H9 (cell line): Measurements from ENCODE around the gene BRSK2. TPM values are rescaled to one million over a fixed set of nuclear protein-coding genes. Genes with fewer than 3 reads are reported as not detected.

Experiments used
- DNase-seq: peaks from one replicate; pipeline ENCODE4 v3.0.0-alpha.2; 2017
- H2AFZ ChIP-seq: one replicate; pipeline ENCODE4 v1.6.1; 2013; ENCODE audit warnings: mild to moderate bottlenecking, low read length, control low read depth, moderate library complexity
- H2AK5ac ChIP-seq: 2 replicates; pipeline ENCODE4 v1.6.1; 2013; ENCODE audit warnings: low read length, control low read depth, mixed read lengths; ENCODE audit not compliant: insufficient read length
- H2BK120ac ChIP-seq: one replicate; pipeline ENCODE4 v1.6.1; 2013; ENCODE audit warnings: low read depth, mild to moderate bottlenecking, low read length, control low read depth, inconsistent platforms; ENCODE audit not compliant: poor library complexity, severe bottlenecking
- H2BK12ac ChIP-seq: 2 replicates; pipeline ENCODE4 v1.6.1; 2013; ENCODE audit warnings: low read length, control low read depth, mixed read lengths, low read depth; ENCODE audit not compliant: insufficient read length
- H2BK15ac ChIP-seq: 2 replicates; pipeline ENCODE4 v1.6.1; 2013; ENCODE audit warnings: low read depth, low read length, control low read depth
- H2BK20ac ChIP-seq: one replicate; pipeline ENCODE4 v1.6.1; 2013; ENCODE audit warnings: low read depth, mild to moderate bottlenecking, low read length, control low read depth, inconsistent platforms; ENCODE audit not compliant: poor library complexity, severe bottlenecking
- H2BK5ac ChIP-seq: 2 replicates; pipeline ENCODE4 v1.6.1; 2013; ENCODE audit warnings: low read length, control low read depth, mixed read lengths; ENCODE audit not compliant: insufficient read length
- H3K14ac ChIP-seq: 2 replicates; pipeline ENCODE4 v1.6.1; 2013; ENCODE audit warnings: low read length, control low read depth; ENCODE audit not compliant: insufficient read depth
- H3K18ac ChIP-seq: 2 replicates; pipeline ENCODE4 v1.6.1; 2013; ENCODE audit warnings: low read depth, mild to moderate bottlenecking, mixed read lengths, low read length, control low read depth; ENCODE audit not compliant: insufficient read length
- H3K23ac ChIP-seq: 2 replicates; pipeline ENCODE4 v1.6.1; 2013; ENCODE audit warnings: low read length, control low read depth, mixed read lengths, low read depth; ENCODE audit not compliant: insufficient read length
- H3K23me2 ChIP-seq: 2 replicates; pipeline ENCODE4 v1.6.1; 2013; ENCODE audit warnings: low read depth, mild to moderate bottlenecking, mixed read lengths, low read length, control low read depth; ENCODE audit not compliant: insufficient read length, poor library complexity, severe bottlenecking
- H3K27ac ChIP-seq: 2 replicates; pipeline ENCODE4 v1.5.1; 2013; ENCODE audit warnings: low read length, control low read depth, mixed read lengths, low read depth; ENCODE audit not compliant: insufficient read length
- H3K27me3 ChIP-seq: 2 replicates; pipeline ENCODE4 v1.6.1; 2013; ENCODE audit warnings: low read length, control low read depth, inconsistent platforms; ENCODE audit not compliant: insufficient read depth
- H3K4ac ChIP-seq: 2 replicates; pipeline ENCODE4 v1.6.1; 2013; ENCODE audit warnings: low read depth, mild to moderate bottlenecking, control low read depth, inconsistent platforms, low read length, moderate library complexity
- H3K4me1 ChIP-seq: 2 replicates; pipeline ENCODE4 v1.6.1; 2013; ENCODE audit warnings: low read length, control low read depth, inconsistent platforms; ENCODE audit not compliant: insufficient read depth
- H3K4me2 ChIP-seq: 2 replicates; pipeline ENCODE4 v1.6.1; 2013; ENCODE audit warnings: low read length, control low read depth, mixed read lengths; ENCODE audit not compliant: insufficient read length, insufficient read depth
- H3K56ac ChIP-seq: 2 replicates; pipeline ENCODE4 v1.6.1; 2013; ENCODE audit warnings: low read depth, mild to moderate bottlenecking, mixed read lengths, low read length, control low read depth; ENCODE audit not compliant: insufficient read length
- H3K79me1 ChIP-seq: 2 replicates; pipeline ENCODE4 v1.6.1; 2013; ENCODE audit warnings: low read depth, mild to moderate bottlenecking, moderate library complexity, low read length, control low read depth, inconsistent platforms; ENCODE audit not compliant: insufficient read depth, poor library complexity, severe bottlenecking
- H3K79me2 ChIP-seq: 2 replicates; pipeline ENCODE4 v1.6.1; 2013; ENCODE audit warnings: low read length, control low read depth, inconsistent platforms; ENCODE audit not compliant: insufficient read depth
- H3K9ac ChIP-seq: 2 replicates; pipeline ENCODE4 v1.6.1; 2013; ENCODE audit warnings: low read length, control low read depth, mixed read lengths; ENCODE audit not compliant: insufficient read length; ENCODE audit errors: extremely low read depth
- H3K9me3 ChIP-seq: one replicate; pipeline ENCODE4 v1.6.1; 2013; ENCODE audit warnings: low read depth, low read length, inconsistent platforms; ENCODE audit not compliant: control insufficient read depth
- H3T11ph ChIP-seq: one replicate; pipeline ENCODE4 v1.6.1; 2013; ENCODE audit warnings: mild to moderate bottlenecking, low read length, control low read depth, inconsistent platforms
- H4K20me1 ChIP-seq: one replicate; pipeline ENCODE4 v1.6.1; 2013; ENCODE audit not compliant: control insufficient read depth, insufficient read length, insufficient read depth
- H4K5ac ChIP-seq: 2 replicates; pipeline ENCODE4 v1.6.1; 2013; ENCODE audit warnings: low read depth, mild to moderate bottlenecking, mixed read lengths, low read length, control low read depth; ENCODE audit not compliant: insufficient read length
- H4K8ac ChIP-seq: replicated peaks from 2 replicates; pipeline ENCODE4 v1.6.1; 2013; ENCODE audit warnings: low read length, control low read depth, mixed read lengths, low read depth; ENCODE audit not compliant: insufficient read length
- H4K91ac ChIP-seq: 2 replicates; pipeline ENCODE4 v1.6.1; 2013; ENCODE audit warnings: low read depth, mild to moderate bottlenecking, moderate library complexity, mixed read lengths, low read length, control low read depth; ENCODE audit not compliant: insufficient read length
- H3K27ac Mint-ChIP-seq, 3 experiments: 2 replicates in 2 of 3; 3 replicates in 1 of 3; pipeline ENCODE4 v1.8.0; 2020 to 2021; ENCODE audit warnings: mixed read lengths in 3 of 3, mild to moderate bottlenecking in 1 of 3, moderate library complexity in 1 of 3
- H3K27me3 Mint-ChIP-seq: 2 replicates; pipeline ENCODE4 v1.8.0; 2021; ENCODE audit warnings: low read depth, mild to moderate bottlenecking, moderate library complexity, mixed read lengths
- H3K36me3 Mint-ChIP-seq, 3 experiments: 2 replicates in 2 of 3; 3 replicates in 1 of 3; pipeline ENCODE4 v1.8.0; 2020 to 2021; ENCODE audit warnings: low read depth in 3 of 3, mixed read lengths in 3 of 3; ENCODE audit not compliant: insufficient read depth in 1 of 3
- H3K4me1 Mint-ChIP-seq, 2 experiments: 2 replicates each; pipeline ENCODE4 v1.8.0; 2020; ENCODE audit warnings: mixed read lengths in 2 of 2
- H3K4me3 Mint-ChIP-seq, 2 experiments: 2 replicates in 1 of 2; 3 replicates in 1 of 2; pipeline ENCODE4 v1.8.0; 2020 to 2021; ENCODE audit warnings: mild to moderate bottlenecking in 2 of 2, mixed read lengths in 2 of 2, moderate library complexity in 1 of 2
- H3K9me3 Mint-ChIP-seq, 2 experiments: 2 replicates in 1 of 2; 3 replicates in 1 of 2; pipeline ENCODE4 v1.8.0; 2020; ENCODE audit warnings: mild to moderate bottlenecking in 2 of 2, mixed read lengths in 2 of 2, moderate library complexity in 1 of 2
- WGBS: extraction: QIAGEN DNeasy Blood & Tissue Kit; methylation state at CpG from one replicate; pipeline ENCODE4 v1.1.7; 2013; ENCODE audit warnings: missing lambda C conversion rate, low lambda C conversion rate, mixed read lengths; ENCODE audit not compliant: insufficient read length; ENCODE audit errors: extremely low coverage; 5-methylcytosine and 5-hydroxymethylcytosine counted together
- total RNA-seq: library from RNA; stranded (reverse); gene quantifications from 2 replicates; pipeline ENCODE4 v1.2.1, GENCODE V29; 2021
- TF ChIP-seq, protein P1 (sequence below): fragments of 200-600 bp; sonication (generic); conservative IDR thresholded peaks from 3 replicates; pipeline ENCODE4 v1.8.0; 2021; ENCODE audit warnings: antibody characterized with exemption, mild to moderate bottlenecking

BRSK2 gene
- total RNA-seq, 1 experiment from 2014 or later: 28.4 TPM

DNA sequence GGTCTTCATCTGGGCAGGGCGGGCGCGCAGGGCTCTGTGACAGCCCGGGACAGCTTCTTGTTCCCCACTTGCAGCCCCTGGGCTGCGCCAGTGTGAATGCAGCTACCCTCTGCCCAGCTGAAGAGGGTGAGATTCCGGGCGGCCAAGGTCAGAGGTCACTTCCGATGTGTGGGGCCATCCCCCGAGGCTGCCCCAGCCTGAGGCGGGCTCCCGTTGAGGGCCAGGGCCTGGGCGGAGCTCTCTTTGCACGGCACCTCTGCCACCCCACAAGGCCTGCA lies 72.9 kb downstream of the BRSK2 start:
- no peaks in the 10 kb centered on the region for H3K27me3 ChIP-seq
- H3K9me3 Mint-ChIP-seq: no peaks in the 10 kb centered on the region
- H3K4me3 Mint-ChIP-seq: no peak overlapping the region
- no peak overlapping the region for H4K91ac ChIP-seq
- H3K79me2 ChIP-seq: no peaks in the 10 kb centered on the region
- no peak overlapping the region for H2AFZ ChIP-seq
- TF ChIP-seq, protein P1, sequence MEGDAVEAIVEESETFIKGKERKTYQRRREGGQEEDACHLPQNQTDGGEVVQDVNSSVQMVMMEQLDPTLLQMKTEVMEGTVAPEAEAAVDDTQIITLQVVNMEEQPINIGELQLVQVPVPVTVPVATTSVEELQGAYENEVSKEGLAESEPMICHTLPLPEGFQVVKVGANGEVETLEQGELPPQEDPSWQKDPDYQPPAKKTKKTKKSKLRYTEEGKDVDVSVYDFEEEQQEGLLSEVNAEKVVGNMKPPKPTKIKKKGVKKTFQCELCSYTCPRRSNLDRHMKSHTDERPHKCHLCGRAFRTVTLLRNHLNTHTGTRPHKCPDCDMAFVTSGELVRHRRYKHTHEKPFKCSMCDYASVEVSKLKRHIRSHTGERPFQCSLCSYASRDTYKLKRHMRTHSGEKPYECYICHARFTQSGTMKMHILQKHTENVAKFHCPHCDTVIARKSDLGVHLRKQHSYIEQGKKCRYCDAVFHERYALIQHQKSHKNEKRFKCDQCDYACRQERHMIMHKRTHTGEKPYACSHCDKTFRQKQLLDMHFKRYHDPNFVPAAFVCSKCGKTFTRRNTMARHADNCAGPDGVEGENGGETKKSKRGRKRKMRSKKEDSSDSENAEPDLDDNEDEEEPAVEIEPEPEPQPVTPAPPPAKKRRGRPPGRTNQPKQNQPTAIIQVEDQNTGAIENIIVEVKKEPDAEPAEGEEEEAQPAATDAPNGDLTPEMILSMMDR: no peak
- no peak overlapping the region for H3K4me2 ChIP-seq
- no peak overlapping the region for H3T11ph ChIP-seq
- no peak overlapping the region for H4K5ac ChIP-seq
- no peak overlapping the region for H2BK20ac ChIP-seq
- H4K8ac ChIP-seq: no peak overlapping the region
- no peak for DNase-seq
- no peak overlapping the region for H3K27ac ChIP-seq
- peaks cover 2 to 6% (median 5%) of the 10 kb centered on the region in 3 experiments; a peak in 1 of 7 replicates for H3K36me3 Mint-ChIP-seq
- no peaks in the 10 kb centered on the region for H4K20me1 ChIP-seq
- H2BK5ac ChIP-seq: no peak overlapping the region
- no peak overlapping the region for H3K56ac ChIP-seq
- H2BK120ac ChIP-seq: no peak overlapping the region
- no CpG with 5 or more reads among the region's 13 CpGs for WGBS
- no peaks in the 10 kb centered on the region for H3K9me3 ChIP-seq
- no peak overlapping the region for H2BK12ac ChIP-seq
- H3K23me2 ChIP-seq: no peaks in the 10 kb centered on the region
- H3K18ac ChIP-seq: no peak overlapping the region
- H3K27ac Mint-ChIP-seq: peak overlapping the region in 1 of 3 experiments; percentile 74; a peak in 1 of 7 replicates
- no peak overlapping the region for H3K9ac ChIP-seq
- no peak overlapping the region for H2BK15ac ChIP-seq
- H3K4ac ChIP-seq: no peak overlapping the region
- no peak overlapping the region for H3K23ac ChIP-seq
- no peaks in the 10 kb centered on the region for H3K79me1 ChIP-seq
- no peaks in the 10 kb centered on the region; the same call in 1 of the 2 replicates for H3K27me3 Mint-ChIP-seq
- no peaks in the 10 kb centered on the region for H3K4me1 ChIP-seq
- peaks cover 3 to 14% of the 10 kb centered on the region in 2 experiments; a peak in 3 of 4 replicates for H3K4me1 Mint-ChIP-seq
- no peak overlapping the region for H2AK5ac ChIP-seq
- H3K14ac ChIP-seq: no peak overlapping the region
